ENCODE measurements around the gene YTHDF1.
A peak's percentile ranks its signal among the peaks of the same experiment; 100 is the strongest.

Gene YTHDF1

DNA sequence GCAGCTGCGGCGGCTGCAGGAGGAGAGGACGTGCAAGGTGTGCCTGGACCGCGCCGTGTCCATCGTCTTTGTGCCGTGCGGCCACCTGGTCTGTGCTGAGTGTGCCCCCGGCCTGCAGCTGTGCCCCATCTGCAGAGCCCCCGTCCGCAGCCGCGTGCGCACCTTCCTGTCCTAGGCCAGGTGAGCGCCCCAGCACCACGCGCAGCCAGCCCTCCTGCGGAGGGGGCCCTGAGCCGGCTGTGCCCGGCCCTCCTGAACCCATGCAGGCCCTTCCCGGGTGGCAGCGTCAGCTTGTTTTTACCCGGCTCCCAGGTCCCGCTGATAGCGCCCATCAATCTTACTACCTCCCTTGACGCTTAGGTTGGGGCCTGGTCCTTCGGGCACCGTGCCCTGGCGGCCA lies 23.5 kb upstream of the YTHDF1 start:
- no peak overlapping the region for H3K4me3 ChIP-seq (ENCODE audit: low read depth in 1 of 5, low read length in 5 of 5)
- H3K9ac ChIP-seq (ENCODE audit: low read length in 5 of 5): no peak overlapping the region
- no peak overlapping the region for H3K27ac ChIP-seq (ENCODE audit: low read depth, low read length)
- H3K4me1 ChIP-seq (ENCODE audit: control insufficient read depth in 5 of 5, insufficient read depth in 5 of 5, low read length in 5 of 5): peaks cover 0 to 7% (median 0%) of the 10 kb centered on the region in 5 donors
- no peaks in the 10 kb centered on the region for H3K9me3 ChIP-seq (ENCODE audit: control insufficient read depth in 5 of 5, low read length in 5 of 5)
- H3K36me3 ChIP-seq (ENCODE audit: control insufficient read depth in 5 of 5, insufficient read depth in 5 of 5, low read length in 5 of 5): no peaks in the 10 kb centered on the region
- H3K27me3 ChIP-seq (ENCODE audit: control insufficient read depth in 5 of 5, insufficient read depth in 4 of 5, low read length in 5 of 5): peaks cover 16 to 35% (median 18%) of the 10 kb centered on the region in 5 donors

- Histone ChIP-seq H3K4me3 (ENCODE audit: low read depth in 1 of 5, low read length in 5 of 5) (no peak overlapping the region), H3K27me3 (ENCODE audit: control insufficient read depth in 5 of 5, insufficient read depth in 4 of 5, low read length in 5 of 5) (peaks cover 14 to 32% (median 18%) of the 10 kb centered on the region in 5 donors), H3K4me1 (ENCODE audit: control insufficient read depth in 5 of 5, insufficient read depth in 5 of 5, low read length in 5 of 5) (peaks cover 0 to 7% (median 0%) of the 10 kb centered on the region in 5 donors), H3K36me3 (ENCODE audit: control insufficient read depth in 5 of 5, insufficient read depth in 5 of 5, low read length in 5 of 5) (no peaks in the 10 kb centered on the region), H3K9me3 (ENCODE audit: control insufficient read depth in 5 of 5, low read length in 5 of 5) (no peaks in the 10 kb centered on the region), H3K9ac (ENCODE audit: low read length in 5 of 5) (no peak overlapping the region), H3K27ac (ENCODE audit: low read depth, low read length) (no peak overlapping the region)
Measured at GRCh38 chr20:63238514-63239125, 22.7 kb upstream of the YTHDF1 start.

GRCh38 chr20:63238031-63238430 lies 22.1 kb upstream of the YTHDF1 start:
- Histone ChIP-seq H3K9me3 (ENCODE audit: control insufficient read depth in 5 of 5, low read length in 5 of 5) (no peaks in the 10 kb centered on the region), H3K27ac (ENCODE audit: low read depth, low read length) (no peak overlapping the region), H3K4me1 (ENCODE audit: control insufficient read depth in 5 of 5, insufficient read depth in 5 of 5, low read length in 5 of 5) (peaks cover 0 to 7% (median 1%) of the 10 kb centered on the region in 5 donors), H3K9ac (ENCODE audit: low read length in 5 of 5) (no peak overlapping the region), H3K27me3 (ENCODE audit: control insufficient read depth in 5 of 5, insufficient read depth in 4 of 5, low read length in 5 of 5) (peaks cover 11 to 31% (median 17%) of the 10 kb centered on the region in 5 donors), H3K36me3 (ENCODE audit: control insufficient read depth in 5 of 5, insufficient read depth in 5 of 5, low read length in 5 of 5) (no peaks in the 10 kb centered on the region), H3K4me3 (ENCODE audit: low read depth in 1 of 5, low read length in 5 of 5) (no peak overlapping the region)

GRCh38 chr20:63236116-63236837 lies 20.3 kb upstream of the YTHDF1 start:
- Histone ChIP-seq H3K27ac (ENCODE audit: low read depth, low read length) (no peak overlapping the region), H3K9me3 (ENCODE audit: control insufficient read depth in 5 of 5, low read length in 5 of 5) (no peaks in the 10 kb centered on the region), H3K36me3 (ENCODE audit: control insufficient read depth in 5 of 5, insufficient read depth in 5 of 5, low read length in 5 of 5) (no peaks in the 10 kb centered on the region), H3K4me1 (ENCODE audit: control insufficient read depth in 5 of 5, insufficient read depth in 5 of 5, low read length in 5 of 5) (peaks cover 4 to 21% (median 14%) of the 10 kb centered on the region in 5 donors), H3K9ac (ENCODE audit: low read length in 5 of 5) (no peak overlapping the region), H3K4me3 (ENCODE audit: low read depth in 1 of 5, low read length in 5 of 5) (no peak overlapping the region), H3K27me3 (ENCODE audit: control insufficient read depth in 5 of 5, insufficient read depth in 4 of 5, low read length in 5 of 5) (peaks cover 6 to 32% (median 21%) of the 10 kb centered on the region in 5 donors)

GRCh38 chr20:63235399-63235983 lies 19.6 kb upstream of the YTHDF1 start, which contains the start of gene BIRC7:
Gene BIRC7, plus strand, starts transcription at chr20:63235905. Its CDS starts 192 bp downstream, at chr20:63236097.
- Histone ChIP-seq H3K4me3 (ENCODE audit: low read depth in 1 of 5, low read length in 5 of 5) (no peak within 1 kb of the TSS), H3K27me3 (ENCODE audit: control insufficient read depth in 5 of 5, insufficient read depth in 4 of 5, low read length in 5 of 5) (peaks cover 10 to 39% (median 25%) of the 10 kb centered on the region in 5 donors), H3K9ac (ENCODE audit: low read length in 5 of 5) (no peak within 1 kb of the TSS), H3K27ac (ENCODE audit: low read depth, low read length) (no peak within 1 kb of the TSS), H3K4me1 (ENCODE audit: control insufficient read depth in 5 of 5, insufficient read depth in 5 of 5, low read length in 5 of 5) (peaks cover 4 to 27% (median 15%) of the 10 kb centered on the region in 5 donors), H3K9me3 (ENCODE audit: control insufficient read depth in 5 of 5, low read length in 5 of 5) (no peaks in the 10 kb centered on the region), H3K36me3 (ENCODE audit: control insufficient read depth in 5 of 5, insufficient read depth in 5 of 5, low read length in 5 of 5) (no peaks in the 10 kb centered on the region)

GRCh38 chr20:63234693-63235398 lies 18.9 kb upstream of the YTHDF1 start:
- Histone ChIP-seq H3K27ac (ENCODE audit: low read depth, low read length) (no peak overlapping the region), H3K9ac (ENCODE audit: low read length in 5 of 5) (no peak overlapping the region), H3K4me3 (ENCODE audit: low read depth in 1 of 5, low read length in 5 of 5) (no peak overlapping the region), H3K9me3 (ENCODE audit: control insufficient read depth in 5 of 5, low read length in 5 of 5) (no peaks in the 10 kb centered on the region), H3K4me1 (ENCODE audit: control insufficient read depth in 5 of 5, insufficient read depth in 5 of 5, low read length in 5 of 5) (peaks cover 4 to 28% (median 15%) of the 10 kb centered on the region in 5 donors), H3K36me3 (ENCODE audit: control insufficient read depth in 5 of 5, insufficient read depth in 5 of 5, low read length in 5 of 5) (no peaks in the 10 kb centered on the region), H3K27me3 (ENCODE audit: control insufficient read depth in 5 of 5, insufficient read depth in 4 of 5, low read length in 5 of 5) (peaks cover 10 to 46% (median 30%) of the 10 kb centered on the region in 5 donors)

DNA sequence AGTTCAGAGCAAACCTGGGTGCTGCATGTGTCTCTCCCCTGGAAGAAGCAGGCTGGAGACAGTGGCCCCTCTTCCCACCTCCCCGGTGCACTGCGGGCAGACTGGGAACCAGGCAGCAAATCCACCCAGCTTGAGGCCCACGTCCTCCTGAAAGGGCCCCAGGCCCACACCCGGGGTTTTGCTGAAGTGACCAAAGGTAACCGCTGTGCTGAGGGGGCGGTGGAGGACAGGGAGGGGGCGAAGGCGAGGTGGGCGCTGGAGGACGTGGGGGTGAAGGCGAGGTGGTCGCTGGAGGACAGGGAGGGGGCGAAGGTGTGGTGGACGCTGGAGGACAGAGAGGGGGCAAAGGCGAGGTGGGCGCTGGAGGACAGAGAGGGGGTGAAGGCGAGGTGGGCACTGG lies 18.0 kb upstream of the YTHDF1 start:
- H3K27ac ChIP-seq (ENCODE audit: low read depth, low read length): no peak overlapping the region
- no peak overlapping the region for H3K4me3 ChIP-seq (ENCODE audit: low read depth in 1 of 5, low read length in 5 of 5)
- no peaks in the 10 kb centered on the region for H3K36me3 ChIP-seq (ENCODE audit: control insufficient read depth in 5 of 5, insufficient read depth in 5 of 5, low read length in 5 of 5)
- peaks cover 17 to 53% (median 34%) of the 10 kb centered on the region in 5 donors for H3K27me3 ChIP-seq (ENCODE audit: control insufficient read depth in 5 of 5, insufficient read depth in 4 of 5, low read length in 5 of 5)
- H3K4me1 ChIP-seq (ENCODE audit: control insufficient read depth in 5 of 5, insufficient read depth in 5 of 5, low read length in 5 of 5): peaks cover 4 to 28% (median 15%) of the 10 kb centered on the region in 5 donors
- H3K9me3 ChIP-seq (ENCODE audit: control insufficient read depth in 5 of 5, low read length in 5 of 5): no peaks in the 10 kb centered on the region
- no peak overlapping the region for H3K9ac ChIP-seq (ENCODE audit: low read length in 5 of 5)

GRCh38 chr20:63233061-63233344 lies 17.1 kb upstream of the YTHDF1 start:
- peaks cover 4 to 28% (median 15%) of the 10 kb centered on the region in 5 donors for H3K4me1 ChIP-seq (ENCODE audit: control insufficient read depth in 5 of 5, insufficient read depth in 5 of 5, low read length in 5 of 5)
- H3K4me3 ChIP-seq (ENCODE audit: low read depth in 1 of 5, low read length in 5 of 5): no peak overlapping the region
- no peaks in the 10 kb centered on the region for H3K36me3 ChIP-seq (ENCODE audit: control insufficient read depth in 5 of 5, insufficient read depth in 5 of 5, low read length in 5 of 5)
- H3K9me3 ChIP-seq (ENCODE audit: control insufficient read depth in 5 of 5, low read length in 5 of 5): no peaks in the 10 kb centered on the region
- H3K27ac ChIP-seq (ENCODE audit: low read depth, low read length): no peak overlapping the region
- no peak overlapping the region for H3K9ac ChIP-seq (ENCODE audit: low read length in 5 of 5)
- peaks cover 25 to 59% (median 37%) of the 10 kb centered on the region in 5 donors for H3K27me3 ChIP-seq (ENCODE audit: control insufficient read depth in 5 of 5, insufficient read depth in 4 of 5, low read length in 5 of 5)

DNA sequence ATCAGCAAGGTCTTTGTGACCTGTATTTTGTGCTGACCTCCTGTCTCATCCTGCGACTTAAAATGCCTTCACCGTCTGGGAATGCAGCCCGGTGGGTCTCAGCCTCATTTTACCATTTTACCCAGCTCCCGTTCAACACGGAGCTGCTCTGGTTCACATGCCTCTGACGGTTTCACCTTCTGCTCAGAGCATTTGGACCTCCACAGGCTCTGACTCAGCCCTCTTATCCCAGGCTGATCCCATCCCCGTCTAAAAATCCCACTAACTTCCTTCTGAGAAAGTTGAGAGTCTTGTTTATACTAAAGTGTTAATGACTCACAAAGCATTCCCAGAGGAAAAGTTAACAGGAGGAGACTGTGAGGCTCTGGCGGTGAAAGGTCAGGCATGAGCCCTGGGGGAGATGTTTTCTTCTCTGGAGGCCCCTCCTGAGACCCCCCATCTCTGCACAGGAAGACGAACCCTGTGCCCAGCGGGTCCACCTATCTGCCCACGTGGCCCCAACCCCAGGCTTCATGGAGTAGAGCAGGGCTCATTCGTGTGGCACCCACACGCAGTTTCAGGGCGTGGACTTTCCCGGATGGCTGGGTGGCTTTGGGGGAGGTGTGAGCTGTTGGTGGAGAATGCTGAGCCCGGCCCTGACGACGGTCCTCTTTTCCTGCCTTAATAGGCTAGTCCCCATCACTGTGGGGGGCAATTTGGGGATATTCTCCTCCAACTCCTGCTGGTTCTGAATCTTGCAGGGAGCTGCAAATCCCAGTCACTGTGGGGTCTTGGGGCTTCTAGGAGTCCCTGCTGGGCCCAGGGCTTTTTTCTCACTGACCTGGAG lies 16.5 kb upstream of the YTHDF1 start:
- H3K27me3 ChIP-seq (ENCODE audit: control insufficient read depth in 5 of 5, insufficient read depth in 4 of 5, low read length in 5 of 5): peaks cover 25 to 61% (median 36%) of the 10 kb centered on the region in 5 donors

More for the DNA sequence above, 16.5 kb upstream of the YTHDF1 start:
- Histone ChIP-seq H3K27ac (ENCODE audit: low read depth, low read length) (no peak overlapping the region), H3K9ac (ENCODE audit: low read length in 5 of 5) (peak overlapping the region in 1 of 5 donors; percentile 43), H3K4me3 (ENCODE audit: low read depth in 1 of 5, low read length in 5 of 5) (no peak overlapping the region), H3K36me3 (ENCODE audit: control insufficient read depth in 5 of 5, insufficient read depth in 5 of 5, low read length in 5 of 5) (no peaks in the 10 kb centered on the region), H3K4me1 (ENCODE audit: control insufficient read depth in 5 of 5, insufficient read depth in 5 of 5, low read length in 5 of 5) (peaks cover 4 to 28% (median 15%) of the 10 kb centered on the region in 5 donors), H3K9me3 (ENCODE audit: control insufficient read depth in 5 of 5, low read length in 5 of 5) (no peaks in the 10 kb centered on the region)

Measured in subcutaneous abdominal adipose tissue (tissue), 5 donors.